Measurements from ENCODE around the gene PTGES2. TPM values are rescaled to one million over a fixed set of nuclear protein-coding genes. Genes with fewer than 3 reads are reported as not detected.

Gene PTGES2
- total and polyA plus RNA-seq, 9 of the 15 experiments (the other 6 are each of a cell fraction or from before 2014, with no cell fraction given), result 2.4 to 196 (median 90.1) TPM

DNA sequence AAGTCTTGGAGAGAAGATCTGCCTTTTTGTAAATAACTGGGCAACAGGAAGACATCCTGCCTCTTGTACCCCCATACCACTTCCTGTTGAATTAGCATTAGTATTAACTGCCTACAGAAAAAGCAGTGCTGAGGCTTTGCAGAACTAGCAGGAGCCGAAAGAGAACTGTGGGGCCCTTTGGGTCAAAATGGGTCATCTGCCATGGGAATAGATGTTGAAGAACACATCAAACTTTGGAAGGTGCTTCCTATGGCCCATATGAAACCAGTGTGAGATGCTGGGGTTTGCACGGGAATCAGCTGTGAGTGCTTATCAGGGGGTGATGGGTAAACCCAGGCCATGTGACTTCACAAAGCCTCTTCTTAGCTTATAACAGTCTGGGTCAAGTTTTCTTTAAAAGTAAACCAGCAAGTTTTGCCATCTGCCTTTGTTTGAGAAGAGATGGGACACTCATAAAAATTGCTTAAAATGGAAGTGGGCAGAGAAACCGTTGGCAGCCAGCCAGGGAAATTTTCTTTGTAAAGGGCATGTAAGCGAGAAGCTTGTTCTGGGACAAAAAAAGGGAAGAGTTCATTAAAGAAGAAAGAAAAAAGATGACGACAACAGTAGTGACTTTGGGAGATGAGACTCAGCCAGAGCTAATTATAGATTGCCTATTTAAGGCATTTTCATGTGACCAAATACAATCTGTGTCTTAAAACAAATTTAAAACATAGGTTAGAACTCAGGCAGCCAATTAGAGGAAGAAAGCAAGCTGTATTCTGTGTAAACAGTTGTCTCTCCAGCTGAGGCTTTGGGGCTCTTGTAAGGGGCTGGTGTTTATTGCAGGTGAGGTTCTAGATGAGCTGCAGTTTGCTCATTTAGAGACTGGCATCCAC is 55.1 kb downstream of the PTGES2 start (continued):
- TF ChIP-seq, protein P1, sequence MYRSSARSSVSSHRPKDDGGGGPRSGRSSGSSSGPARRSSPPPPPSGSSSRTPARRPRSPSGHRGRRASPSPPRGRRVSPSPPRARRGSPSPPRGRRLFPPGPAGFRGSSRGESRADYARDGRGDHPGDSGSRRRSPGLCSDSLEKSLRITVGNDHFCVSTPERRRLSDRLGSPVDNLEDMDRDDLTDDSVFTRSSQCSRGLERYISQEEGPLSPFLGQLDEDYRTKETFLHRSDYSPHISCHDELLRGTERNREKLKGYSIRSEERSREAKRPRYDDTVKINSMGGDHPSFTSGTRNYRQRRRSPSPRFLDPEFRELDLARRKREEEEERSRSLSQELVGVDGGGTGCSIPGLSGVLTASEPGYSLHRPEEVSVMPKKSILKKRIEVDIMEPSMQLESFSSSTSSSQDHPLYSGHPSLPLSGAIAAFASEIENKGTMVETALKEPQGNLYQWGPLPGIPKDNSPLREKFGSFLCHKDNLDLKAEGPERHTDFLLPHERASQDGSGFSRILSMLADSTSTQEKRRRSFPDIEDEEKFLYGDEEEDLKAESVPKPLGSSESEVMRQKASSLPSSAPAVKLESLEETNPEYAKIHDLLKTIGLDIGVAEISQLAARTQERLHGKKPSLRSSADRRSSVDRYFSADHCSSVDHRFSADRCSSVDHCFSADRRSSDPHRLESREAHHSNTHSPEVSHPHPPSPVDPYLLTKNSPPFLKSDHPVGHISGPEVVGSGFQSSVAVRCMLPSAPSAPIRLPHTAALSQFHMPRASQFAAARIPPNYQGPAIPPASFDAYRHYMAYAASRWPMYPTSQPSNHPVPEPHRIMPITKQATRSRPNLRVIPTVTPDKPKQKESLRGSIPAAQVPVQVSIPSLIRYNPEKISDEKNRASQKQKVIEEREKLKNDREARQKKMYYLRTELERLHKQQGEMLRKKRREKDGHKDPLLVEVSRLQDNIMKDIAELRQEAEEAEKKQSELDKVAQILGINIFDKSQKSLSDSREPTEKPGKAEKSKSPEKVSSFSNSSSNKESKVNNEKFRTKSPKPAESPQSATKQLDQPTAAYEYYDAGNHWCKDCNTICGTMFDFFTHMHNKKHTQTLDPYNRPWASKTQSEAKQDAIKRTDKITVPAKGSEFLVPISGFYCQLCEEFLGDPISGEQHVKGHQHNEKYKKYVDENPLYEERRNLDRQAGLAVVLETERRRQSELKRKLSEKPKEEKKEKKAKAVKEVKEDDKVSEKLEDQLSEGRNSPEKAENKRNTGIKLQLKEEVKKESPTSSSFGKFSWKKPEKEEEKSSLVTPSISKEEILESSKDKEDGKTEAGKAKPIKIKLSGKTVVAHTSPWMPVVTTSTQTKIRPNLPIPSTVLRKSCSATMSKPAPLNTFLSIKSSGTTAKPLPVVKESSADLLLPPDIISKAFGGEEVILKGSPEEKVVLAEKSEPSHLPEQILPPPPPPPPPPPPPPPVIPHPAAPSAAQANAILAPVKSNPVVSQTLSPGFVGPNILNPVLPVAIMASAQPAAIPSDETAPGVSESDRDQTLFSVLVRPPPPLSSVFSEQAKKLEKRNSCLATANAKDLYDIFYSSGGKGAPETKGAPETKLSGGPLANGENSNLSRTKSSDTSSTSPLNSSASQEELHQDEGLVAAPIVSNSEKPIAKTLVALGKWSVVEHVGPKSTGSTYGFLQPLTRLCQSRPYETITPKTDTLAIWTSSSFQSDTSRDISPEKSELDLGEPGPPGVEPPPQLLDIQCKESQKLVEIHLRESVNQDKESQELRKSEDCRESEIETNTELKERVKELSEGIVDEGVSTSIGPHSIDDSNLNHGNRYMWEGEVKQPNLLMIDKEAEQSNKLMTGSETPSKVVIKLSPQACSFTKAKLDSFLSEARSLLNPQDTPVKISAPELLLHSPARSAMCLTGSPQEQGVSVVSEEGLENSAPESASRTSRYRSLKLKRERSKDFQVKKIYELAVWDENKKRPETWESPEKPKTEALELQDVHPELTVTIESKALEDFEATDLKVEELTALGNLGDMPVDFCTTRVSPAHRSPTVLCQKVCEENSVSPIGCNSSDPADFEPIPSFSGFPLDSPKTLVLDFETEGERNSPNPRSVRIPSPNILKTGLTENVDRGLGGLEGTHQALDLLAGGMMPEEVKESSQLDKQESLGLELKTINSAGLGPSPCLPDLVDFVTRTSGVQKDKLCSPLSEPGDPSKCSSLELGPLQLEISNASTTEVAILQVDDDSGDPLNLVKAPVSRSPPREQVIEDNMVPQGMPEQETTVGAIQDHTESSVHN (IDR thresholded peaks at IDR 0.05; ENCODE audit: borderline replicate concordance in 1 of 2, low read depth in 1 of 2), result peak in 1 of 2 experiments; percentile 56; a peak in 1 of 4 replicates
- TF ChIP-seq SMARCE1 (IDR thresholded peaks at IDR 0.05) (peak; percentile 50; the same call in 1 of the 2 replicates), NFATC3 (IDR thresholded peaks at IDR 0.05) (no peak), CREM (IDR thresholded peaks at IDR 0.05; ENCODE audit: low read depth) (0 out of 2 replicates have a peak, but pooled peaks have one; percentile 13), ARNT (IDR thresholded peaks at IDR 0.05) (0 out of 4 replicates have a peak, but pooled peaks of 1 of the 2 experiments have one; percentile 17), ETV5 (CRISPR knock-in tag; IDR thresholded peaks at IDR 0.05; ENCODE audit: low read depth) (no peak), STAG1 (CRISPR knock-in tag; IDR thresholded peaks at IDR 0.05; ENCODE audit: borderline replicate concordance) (no peak), ATF7 (IDR thresholded peaks at IDR 0.05) (peak; percentile 78), ZNF778 (CRISPR knock-in tag; IDR thresholded peaks at IDR 0.05) (no peak)
- TF ChIP-seq, protein P2, sequence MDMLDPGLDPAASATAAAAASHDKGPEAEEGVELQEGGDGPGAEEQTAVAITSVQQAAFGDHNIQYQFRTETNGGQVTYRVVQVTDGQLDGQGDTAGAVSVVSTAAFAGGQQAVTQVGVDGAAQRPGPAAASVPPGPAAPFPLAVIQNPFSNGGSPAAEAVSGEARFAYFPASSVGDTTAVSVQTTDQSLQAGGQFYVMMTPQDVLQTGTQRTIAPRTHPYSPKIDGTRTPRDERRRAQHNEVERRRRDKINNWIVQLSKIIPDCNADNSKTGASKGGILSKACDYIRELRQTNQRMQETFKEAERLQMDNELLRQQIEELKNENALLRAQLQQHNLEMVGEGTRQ (CRISPR knock-in tag; IDR thresholded peaks at IDR 0.05), result peak; percentile 74
- TF ChIP-seq, protein P3, sequence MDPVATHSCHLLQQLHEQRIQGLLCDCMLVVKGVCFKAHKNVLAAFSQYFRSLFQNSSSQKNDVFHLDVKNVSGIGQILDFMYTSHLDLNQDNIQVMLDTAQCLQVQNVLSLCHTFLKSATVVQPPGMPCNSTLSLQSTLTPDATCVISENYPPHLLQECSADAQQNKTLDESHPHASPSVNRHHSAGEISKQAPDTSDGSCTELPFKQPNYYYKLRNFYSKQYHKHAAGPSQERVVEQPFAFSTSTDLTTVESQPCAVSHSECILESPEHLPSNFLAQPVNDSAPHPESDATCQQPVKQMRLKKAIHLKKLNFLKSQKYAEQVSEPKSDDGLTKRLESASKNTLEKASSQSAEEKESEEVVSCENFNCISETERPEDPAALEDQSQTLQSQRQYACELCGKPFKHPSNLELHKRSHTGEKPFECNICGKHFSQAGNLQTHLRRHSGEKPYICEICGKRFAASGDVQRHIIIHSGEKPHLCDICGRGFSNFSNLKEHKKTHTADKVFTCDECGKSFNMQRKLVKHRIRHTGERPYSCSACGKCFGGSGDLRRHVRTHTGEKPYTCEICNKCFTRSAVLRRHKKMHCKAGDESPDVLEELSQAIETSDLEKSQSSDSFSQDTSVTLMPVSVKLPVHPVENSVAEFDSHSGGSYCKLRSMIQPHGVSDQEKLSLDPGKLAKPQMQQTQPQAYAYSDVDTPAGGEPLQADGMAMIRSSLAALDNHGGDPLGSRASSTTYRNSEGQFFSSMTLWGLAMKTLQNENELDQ (CRISPR knock-in tag; IDR thresholded peaks at IDR 0.05; ENCODE audit: borderline replicate concordance), result no peak
- TF ChIP-seq, protein P4, sequence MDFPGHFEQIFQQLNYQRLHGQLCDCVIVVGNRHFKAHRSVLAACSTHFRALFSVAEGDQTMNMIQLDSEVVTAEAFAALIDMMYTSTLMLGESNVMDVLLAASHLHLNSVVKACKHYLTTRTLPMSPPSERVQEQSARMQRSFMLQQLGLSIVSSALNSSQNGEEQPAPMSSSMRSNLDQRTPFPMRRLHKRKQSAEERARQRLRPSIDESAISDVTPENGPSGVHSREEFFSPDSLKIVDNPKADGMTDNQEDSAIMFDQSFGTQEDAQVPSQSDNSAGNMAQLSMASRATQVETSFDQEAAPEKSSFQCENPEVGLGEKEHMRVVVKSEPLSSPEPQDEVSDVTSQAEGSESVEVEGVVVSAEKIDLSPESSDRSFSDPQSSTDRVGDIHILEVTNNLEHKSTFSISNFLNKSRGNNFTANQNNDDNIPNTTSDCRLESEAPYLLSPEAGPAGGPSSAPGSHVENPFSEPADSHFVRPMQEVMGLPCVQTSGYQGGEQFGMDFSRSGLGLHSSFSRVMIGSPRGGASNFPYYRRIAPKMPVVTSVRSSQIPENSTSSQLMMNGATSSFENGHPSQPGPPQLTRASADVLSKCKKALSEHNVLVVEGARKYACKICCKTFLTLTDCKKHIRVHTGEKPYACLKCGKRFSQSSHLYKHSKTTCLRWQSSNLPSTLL (IDR thresholded peaks at IDR 0.05), result no peak
